GM12873 (cell line): ENCODE data around the gene FAM241B.

Experiments used
- TF ChIP-seq, protein P1 (sequence below): IDR thresholded peaks from 2 replicates; pipeline ENCODE4 v1.5.1; 2012; ENCODE audit warnings: low read depth, mild to moderate bottlenecking, moderate library complexity, low read length, control low read depth; ENCODE audit not compliant: insufficient read depth; ENCODE audit errors: missing control alignments

FAM241B gene, protein sequence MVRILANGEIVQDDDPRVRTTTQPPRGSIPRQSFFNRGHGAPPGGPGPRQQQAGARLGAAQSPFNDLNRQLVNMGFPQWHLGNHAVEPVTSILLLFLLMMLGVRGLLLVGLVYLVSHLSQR

DNA sequence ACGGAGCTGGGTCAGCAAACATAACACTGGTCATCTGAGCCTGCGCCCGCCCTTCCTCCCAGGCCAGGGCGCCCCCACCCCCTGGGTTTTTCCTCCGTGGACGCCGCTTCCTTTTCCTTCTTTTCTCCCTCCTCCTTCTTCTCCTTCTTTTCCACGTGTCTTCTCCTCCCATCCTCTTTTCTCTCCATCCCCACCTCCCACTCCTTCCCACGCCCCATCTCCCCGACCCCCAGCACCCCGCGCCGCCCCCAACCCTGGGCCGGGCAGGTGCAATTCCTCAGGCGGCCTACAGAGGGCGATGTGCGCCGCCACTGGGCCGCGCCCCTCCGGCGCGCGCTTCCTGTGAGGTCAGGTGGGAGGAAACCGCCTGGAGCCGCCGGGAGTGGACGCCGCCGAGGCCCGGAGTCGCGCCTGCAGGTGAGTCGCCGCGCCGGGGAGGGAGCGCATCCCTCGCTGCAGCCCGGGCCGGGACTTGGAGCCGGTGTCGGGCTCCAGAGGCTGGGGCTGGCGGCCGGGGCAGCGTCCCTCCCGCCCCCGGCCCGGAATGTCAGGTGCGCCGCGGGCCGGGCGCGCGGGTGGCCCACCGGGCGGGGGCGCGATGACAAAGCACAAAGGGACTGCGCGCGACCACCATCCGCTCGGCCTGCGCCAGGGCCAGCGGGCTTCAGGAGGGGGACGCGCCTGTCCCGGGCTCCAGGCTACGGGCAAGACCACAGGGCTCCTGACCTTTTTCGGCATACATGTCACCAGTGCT lies at the start of gene FAM241B:
Gene FAM241B, plus strand, starts transcription at position 351 of the 754 bp plus-strand sequence. CDS start 1,497 bp downstream, outside the sequence.
- TF ChIP-seq, protein P1, sequence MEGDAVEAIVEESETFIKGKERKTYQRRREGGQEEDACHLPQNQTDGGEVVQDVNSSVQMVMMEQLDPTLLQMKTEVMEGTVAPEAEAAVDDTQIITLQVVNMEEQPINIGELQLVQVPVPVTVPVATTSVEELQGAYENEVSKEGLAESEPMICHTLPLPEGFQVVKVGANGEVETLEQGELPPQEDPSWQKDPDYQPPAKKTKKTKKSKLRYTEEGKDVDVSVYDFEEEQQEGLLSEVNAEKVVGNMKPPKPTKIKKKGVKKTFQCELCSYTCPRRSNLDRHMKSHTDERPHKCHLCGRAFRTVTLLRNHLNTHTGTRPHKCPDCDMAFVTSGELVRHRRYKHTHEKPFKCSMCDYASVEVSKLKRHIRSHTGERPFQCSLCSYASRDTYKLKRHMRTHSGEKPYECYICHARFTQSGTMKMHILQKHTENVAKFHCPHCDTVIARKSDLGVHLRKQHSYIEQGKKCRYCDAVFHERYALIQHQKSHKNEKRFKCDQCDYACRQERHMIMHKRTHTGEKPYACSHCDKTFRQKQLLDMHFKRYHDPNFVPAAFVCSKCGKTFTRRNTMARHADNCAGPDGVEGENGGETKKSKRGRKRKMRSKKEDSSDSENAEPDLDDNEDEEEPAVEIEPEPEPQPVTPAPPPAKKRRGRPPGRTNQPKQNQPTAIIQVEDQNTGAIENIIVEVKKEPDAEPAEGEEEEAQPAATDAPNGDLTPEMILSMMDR = peak; percentile 73

GRCh38 chr10:69580435-69580834 lies 49.6 kb upstream of the FAM241B start:
- TF ChIP-seq, protein P1 = no peak

DNA sequence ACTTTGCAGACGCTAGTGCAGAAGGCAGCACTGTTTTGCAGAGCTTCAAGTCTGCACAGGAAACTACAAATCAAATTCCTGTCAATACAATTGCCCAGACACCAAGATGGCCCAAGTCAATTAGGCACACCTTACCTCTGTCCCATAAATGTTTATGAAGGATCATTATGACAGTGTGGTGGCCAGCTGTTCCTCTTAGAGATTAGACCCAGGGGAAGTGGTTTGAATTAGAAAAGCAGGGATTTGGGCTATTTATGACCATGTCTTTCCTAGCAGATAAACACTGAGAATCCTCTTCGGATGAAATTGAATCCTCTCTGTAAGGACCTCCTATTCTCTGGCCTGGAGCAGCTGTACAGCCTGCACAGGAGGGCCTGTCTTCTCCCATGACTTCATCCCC lies 46.9 kb upstream of the FAM241B start:
- TF ChIP-seq, protein P1 = no peak

- TF ChIP-seq, protein P1 = no peak
These were observed 45.4 kb upstream of the FAM241B start for GRCh38 chr10:69584624-69585023.

DNA sequence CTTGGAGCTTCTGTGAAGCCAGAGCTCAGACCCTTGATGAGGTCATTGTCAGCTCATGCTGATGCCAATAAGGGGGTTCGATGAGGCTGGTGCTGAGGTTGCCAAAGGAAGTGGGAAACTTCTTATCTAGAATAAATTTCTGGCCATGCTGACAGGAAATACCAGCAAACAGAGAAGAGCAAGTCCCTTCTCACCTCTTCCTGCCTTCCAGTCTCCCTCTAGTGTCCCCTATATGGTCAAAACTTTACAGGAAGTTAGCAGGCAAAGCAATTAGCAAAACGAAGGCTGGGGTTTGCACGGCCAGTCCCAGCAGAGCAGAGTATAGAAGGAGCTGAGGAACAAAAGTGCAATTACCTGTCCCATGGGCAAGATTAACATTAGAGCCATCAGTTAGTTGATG lies 41.7 kb upstream of the FAM241B start:
- TF ChIP-seq, protein P1 = no peak

GRCh38 chr10:69600761-69601330 lies 29.2 kb upstream of the FAM241B start:
- TF ChIP-seq, protein P1 = no peak

GRCh38 chr10:69609077-69609476 lies 21.0 kb upstream of the FAM241B start:
- TF ChIP-seq, protein P1 = no peak
